GM23338 (cell line): ENCODE results near the gene BPIFA2. TPM values are rescaled to one million over a fixed set of nuclear protein-coding genes. Genes with fewer than 3 reads are reported as not detected.

Source experiments
- ATAC-seq: fragments of 200-7000 bp; cut with Tn5 transposase; 3 replicates; pipeline ENCODE4 v1.9.1; 2020
- DNase-seq: peaks from one replicate; pipeline ENCODE4 v3.0.0-alpha.2; 2015; ENCODE audit warnings: low spot score
- H2AFZ ChIP-seq: fragments of 200-600 bp; sonication (generic); 2 replicates; pipeline ENCODE4 v1.8.0; 2016; ENCODE audit warnings: antibody characterized with exemption, mild to moderate bottlenecking, moderate library complexity
- H3F3A ChIP-seq: fragments of 200-600 bp; sonication (generic); replicated peaks from 2 replicates; pipeline ENCODE4 v1.8.0; 2017; ENCODE audit warnings: antibody characterized with exemption, mixed run types, low read depth
- H3K27ac ChIP-seq: fragments of 200-600 bp; sonication (generic); 2 replicates; pipeline ENCODE4 v1.6.1; 2016; ENCODE audit warnings: low read depth
- H3K27me3 ChIP-seq: fragments of 200-600 bp; sonication (generic); 2 replicates; pipeline ENCODE4 v1.8.0; 2016; ENCODE audit warnings: mild to moderate bottlenecking, mixed run types, moderate library complexity; ENCODE audit not compliant: insufficient read depth
- H3K36me3 ChIP-seq: fragments of 200-600 bp; sonication (generic); 2 replicates; pipeline ENCODE4 v1.8.0; 2016; ENCODE audit warnings: mild to moderate bottlenecking; ENCODE audit not compliant: insufficient read depth
- H3K4me1 ChIP-seq: fragments of 200-600 bp; sonication (generic); 2 replicates; pipeline ENCODE4 v1.8.0; 2016; ENCODE audit warnings: mild to moderate bottlenecking, moderate library complexity; ENCODE audit not compliant: insufficient read depth
- H3K4me2 ChIP-seq: fragments of 200-600 bp; sonication (generic); 2 replicates; pipeline ENCODE4 v1.7.1; 2017; ENCODE audit warnings: mixed run types
- H3K4me3 ChIP-seq: fragments of 200-600 bp; sonication (generic); 2 replicates; pipeline ENCODE4 v1.6.1; 2016; ENCODE audit warnings: mixed run types
- H3K79me2 ChIP-seq: fragments of 200-600 bp; sonication (generic); replicated peaks from 2 replicates; pipeline ENCODE4 v1.8.0; 2017; ENCODE audit warnings: mild to moderate bottlenecking; ENCODE audit not compliant: insufficient read depth
- H3K9me2 ChIP-seq: fragments of 200-600 bp; sonication (generic); 2 replicates; pipeline ENCODE4 v1.8.0; 2017; ENCODE audit not compliant: insufficient read depth
- H4K20me1 ChIP-seq: fragments of 200-600 bp; sonication (generic); replicated peaks from 2 replicates; pipeline ENCODE4 v1.8.0; 2017; ENCODE audit warnings: mild to moderate bottlenecking; ENCODE audit not compliant: insufficient read depth
- H3K27ac Mint-ChIP-seq: 2 replicates; pipeline ENCODE4 v1.8.0; 2020; ENCODE audit warnings: inconsistent platforms, mild to moderate bottlenecking, moderate library complexity, mixed read lengths
- H3K27me3 Mint-ChIP-seq: 3 replicates; pipeline ENCODE4 v1.8.0; 2022; ENCODE audit warnings: low read depth, mild to moderate bottlenecking, moderate library complexity, mixed read lengths, inconsistent platforms; ENCODE audit not compliant: insufficient read depth, poor library complexity
- H3K36me3 Mint-ChIP-seq: 3 replicates; pipeline ENCODE4 v1.8.0; 2021; ENCODE audit warnings: low read depth, mild to moderate bottlenecking, inconsistent platforms, moderate library complexity, mixed read lengths
- H3K4me1 Mint-ChIP-seq: 3 replicates; pipeline ENCODE4 v1.8.0; 2020; ENCODE audit warnings: mild to moderate bottlenecking, inconsistent platforms, mixed read lengths
- H3K4me3 Mint-ChIP-seq: 3 replicates; pipeline ENCODE4 v1.8.0; 2021; ENCODE audit warnings: moderate library complexity, mild to moderate bottlenecking, inconsistent platforms, mixed read lengths
- H3K9me3 Mint-ChIP-seq: 3 replicates; pipeline ENCODE4 v1.8.0; 2020; ENCODE audit warnings: moderate library complexity, mild to moderate bottlenecking, inconsistent platforms, mixed read lengths
- CREB1 ChIP-seq: fragments of 250-450 bp; sonication (Bioruptor Pico); IDR thresholded peaks from 2 replicates; pipeline ENCODE4 v1.5.0; 2020; ENCODE audit warnings: low read depth, mild to moderate bottlenecking, moderate library complexity
- EZH2 ChIP-seq: fragments of 200-600 bp; sonication (generic); IDR thresholded peaks from one replicate; pipeline ENCODE4 v1.8.0; 2017; ENCODE audit warnings: antibody characterized with exemption, mild to moderate bottlenecking, low read depth; ENCODE audit not compliant: unreplicated experiment
- EZH2phosphoT487 ChIP-seq: fragments of 200-600 bp; sonication (generic); IDR thresholded peaks from one replicate; pipeline ENCODE4 v1.8.1; 2018; ENCODE audit warnings: antibody characterized with exemption; ENCODE audit not compliant: unreplicated experiment
- JUNB ChIP-seq: IDR thresholded peaks from one replicate; pipeline ENCODE4 v1.6.1; 2016; ENCODE audit warnings: antibody characterized with exemption; ENCODE audit not compliant: unreplicated experiment
- NANOG ChIP-seq: IDR thresholded peaks from 2 replicates; pipeline ENCODE4 v1.6.1; 2016; ENCODE audit warnings: antibody characterized with exemption, borderline replicate concordance
- POLR2AphosphoS5 ChIP-seq: IDR thresholded peaks from 2 replicates; pipeline ENCODE4 v1.6.1; 2016; ENCODE audit warnings: antibody characterized with exemption, low read depth
- STAT1 ChIP-seq: IDR thresholded peaks from one replicate; pipeline ENCODE4 v1.6.1; 2016; ENCODE audit warnings: antibody characterized with exemption; ENCODE audit not compliant: unreplicated experiment
- ZNF114 ChIP-seq: fragments of 250-450 bp; sonication (Bioruptor Pico); IDR thresholded peaks from 2 replicates; pipeline ENCODE4 v1.5.0; 2020; ENCODE audit warnings: mild to moderate bottlenecking, moderate library complexity
- ZNF331 ChIP-seq: fragments of 250-450 bp; sonication (Bioruptor Pico); IDR thresholded peaks from 2 replicates; pipeline ENCODE4 v1.5.0; 2020; ENCODE audit warnings: low read depth, mild to moderate bottlenecking, moderate library complexity
- polyA plus RNA-seq: library from polyadenylated mRNA; unstranded; fragments of >200 nt; fragmentation: Nextera tagmentation; extraction: Ambion mirVana; gene quantifications from 2 replicates; pipeline ENCODE4 v1.2.1, GENCODE V29; 2016
- total RNA-seq: library from RNA; depleted of rRNA; stranded (reverse); fragments of >200 nt; shearing (Covaris generic); gene quantifications from 2 replicates; pipeline ENCODE4 v1.2.3, GENCODE V29; 2014
- TF ChIP-seq, protein P1 (sequence below): fragments of 250-450 bp; sonication (Bioruptor Pico); IDR thresholded peaks from 2 replicates; pipeline ENCODE4 v1.5.0; 2020; ENCODE audit warnings: mild to moderate bottlenecking, moderate library complexity
- TF ChIP-seq, protein P2 (sequence below): IDR thresholded peaks from 2 replicates; pipeline ENCODE4 v1.6.1; 2016; ENCODE audit warnings: antibody characterized with exemption
- TF ChIP-seq, protein P3 (sequence below), 2 experiments: fragments of 200-600 bp in 1 of 2; sonication (generic) in 1 of 2; conservative IDR thresholded peaks; 2 replicates each; pipeline versions ENCODE4 v1.5.1 to v1.6.1; 2016 to 2017; ENCODE audit warnings: antibody characterized with exemption in 2 of 2, low read depth in 2 of 2, mild to moderate bottlenecking in 2 of 2, moderate library complexity in 1 of 2
- TF ChIP-seq, protein P4 (sequence below): IDR thresholded peaks from one replicate; pipeline ENCODE4 v1.6.1; 2018; ENCODE audit warnings: antibody characterized with exemption; ENCODE audit not compliant: unreplicated experiment

The BPIFA2 gene
- total and polyA plus RNA-seq, 2 experiments from 2014 or later = not detected

DNA sequence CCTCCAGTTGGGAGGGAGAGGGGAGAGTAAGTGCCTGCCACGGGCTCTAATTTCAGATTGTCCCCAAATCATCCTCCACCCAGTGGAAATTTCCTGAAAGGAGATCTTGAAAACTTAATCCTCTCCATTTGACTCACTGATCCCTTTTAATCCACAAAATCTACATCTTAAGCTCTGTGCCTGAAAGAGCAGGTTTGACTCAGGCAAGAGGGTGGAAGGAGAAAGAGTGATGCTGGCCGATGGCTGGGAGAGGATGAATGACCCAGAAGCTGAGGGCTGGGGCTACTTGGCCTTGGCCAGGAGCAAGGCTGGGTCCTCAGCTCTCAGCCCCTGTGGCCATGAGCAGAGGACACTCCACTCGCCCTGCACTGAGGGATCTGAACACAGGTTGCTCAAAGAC lies 8.1 kb downstream of the BPIFA2 start:
- Histone ChIP-seq H3F3A (no peaks in the 10 kb centered on the region), H4K20me1 (no peaks in the 10 kb centered on the region), H3K9me2 (no peaks in the 10 kb centered on the region), H3K36me3 (no peaks in the 10 kb centered on the region), H2AFZ (no peak overlapping the region), H3K79me2 (no peaks in the 10 kb centered on the region), H3K4me1 (no peaks in the 10 kb centered on the region), H3K27ac (no peak overlapping the region), H3K4me2 (no peak overlapping the region), H3K4me3 (no peak overlapping the region), H3K27me3 (no peaks in the 10 kb centered on the region)
- Mint-ChIP-seq H3K4me3 (no peak overlapping the region), H3K27me3 (peaks cover 2% of the 10 kb centered on the region), H3K27ac (no peak overlapping the region), H3K9me3 (peaks cover 4% of the 10 kb centered on the region; the same call in 1 of the 3 replicates), H3K36me3 (no peaks in the 10 kb centered on the region), H3K4me1 (peaks cover 10% of the 10 kb centered on the region)
- no peak for ATAC-seq
- TF ChIP-seq CREB1 (CRISPR knock-in tag) (no peak), EZH2phosphoT487 (no peak), ZNF114 (no peak), STAT1 (no peak), EZH2 (no peak), POLR2AphosphoS5 (no peak), JUNB (no peak), NANOG (no peak), ZNF331 (CRISPR knock-in tag) (no peak)
- TF ChIP-seq, protein P1, sequence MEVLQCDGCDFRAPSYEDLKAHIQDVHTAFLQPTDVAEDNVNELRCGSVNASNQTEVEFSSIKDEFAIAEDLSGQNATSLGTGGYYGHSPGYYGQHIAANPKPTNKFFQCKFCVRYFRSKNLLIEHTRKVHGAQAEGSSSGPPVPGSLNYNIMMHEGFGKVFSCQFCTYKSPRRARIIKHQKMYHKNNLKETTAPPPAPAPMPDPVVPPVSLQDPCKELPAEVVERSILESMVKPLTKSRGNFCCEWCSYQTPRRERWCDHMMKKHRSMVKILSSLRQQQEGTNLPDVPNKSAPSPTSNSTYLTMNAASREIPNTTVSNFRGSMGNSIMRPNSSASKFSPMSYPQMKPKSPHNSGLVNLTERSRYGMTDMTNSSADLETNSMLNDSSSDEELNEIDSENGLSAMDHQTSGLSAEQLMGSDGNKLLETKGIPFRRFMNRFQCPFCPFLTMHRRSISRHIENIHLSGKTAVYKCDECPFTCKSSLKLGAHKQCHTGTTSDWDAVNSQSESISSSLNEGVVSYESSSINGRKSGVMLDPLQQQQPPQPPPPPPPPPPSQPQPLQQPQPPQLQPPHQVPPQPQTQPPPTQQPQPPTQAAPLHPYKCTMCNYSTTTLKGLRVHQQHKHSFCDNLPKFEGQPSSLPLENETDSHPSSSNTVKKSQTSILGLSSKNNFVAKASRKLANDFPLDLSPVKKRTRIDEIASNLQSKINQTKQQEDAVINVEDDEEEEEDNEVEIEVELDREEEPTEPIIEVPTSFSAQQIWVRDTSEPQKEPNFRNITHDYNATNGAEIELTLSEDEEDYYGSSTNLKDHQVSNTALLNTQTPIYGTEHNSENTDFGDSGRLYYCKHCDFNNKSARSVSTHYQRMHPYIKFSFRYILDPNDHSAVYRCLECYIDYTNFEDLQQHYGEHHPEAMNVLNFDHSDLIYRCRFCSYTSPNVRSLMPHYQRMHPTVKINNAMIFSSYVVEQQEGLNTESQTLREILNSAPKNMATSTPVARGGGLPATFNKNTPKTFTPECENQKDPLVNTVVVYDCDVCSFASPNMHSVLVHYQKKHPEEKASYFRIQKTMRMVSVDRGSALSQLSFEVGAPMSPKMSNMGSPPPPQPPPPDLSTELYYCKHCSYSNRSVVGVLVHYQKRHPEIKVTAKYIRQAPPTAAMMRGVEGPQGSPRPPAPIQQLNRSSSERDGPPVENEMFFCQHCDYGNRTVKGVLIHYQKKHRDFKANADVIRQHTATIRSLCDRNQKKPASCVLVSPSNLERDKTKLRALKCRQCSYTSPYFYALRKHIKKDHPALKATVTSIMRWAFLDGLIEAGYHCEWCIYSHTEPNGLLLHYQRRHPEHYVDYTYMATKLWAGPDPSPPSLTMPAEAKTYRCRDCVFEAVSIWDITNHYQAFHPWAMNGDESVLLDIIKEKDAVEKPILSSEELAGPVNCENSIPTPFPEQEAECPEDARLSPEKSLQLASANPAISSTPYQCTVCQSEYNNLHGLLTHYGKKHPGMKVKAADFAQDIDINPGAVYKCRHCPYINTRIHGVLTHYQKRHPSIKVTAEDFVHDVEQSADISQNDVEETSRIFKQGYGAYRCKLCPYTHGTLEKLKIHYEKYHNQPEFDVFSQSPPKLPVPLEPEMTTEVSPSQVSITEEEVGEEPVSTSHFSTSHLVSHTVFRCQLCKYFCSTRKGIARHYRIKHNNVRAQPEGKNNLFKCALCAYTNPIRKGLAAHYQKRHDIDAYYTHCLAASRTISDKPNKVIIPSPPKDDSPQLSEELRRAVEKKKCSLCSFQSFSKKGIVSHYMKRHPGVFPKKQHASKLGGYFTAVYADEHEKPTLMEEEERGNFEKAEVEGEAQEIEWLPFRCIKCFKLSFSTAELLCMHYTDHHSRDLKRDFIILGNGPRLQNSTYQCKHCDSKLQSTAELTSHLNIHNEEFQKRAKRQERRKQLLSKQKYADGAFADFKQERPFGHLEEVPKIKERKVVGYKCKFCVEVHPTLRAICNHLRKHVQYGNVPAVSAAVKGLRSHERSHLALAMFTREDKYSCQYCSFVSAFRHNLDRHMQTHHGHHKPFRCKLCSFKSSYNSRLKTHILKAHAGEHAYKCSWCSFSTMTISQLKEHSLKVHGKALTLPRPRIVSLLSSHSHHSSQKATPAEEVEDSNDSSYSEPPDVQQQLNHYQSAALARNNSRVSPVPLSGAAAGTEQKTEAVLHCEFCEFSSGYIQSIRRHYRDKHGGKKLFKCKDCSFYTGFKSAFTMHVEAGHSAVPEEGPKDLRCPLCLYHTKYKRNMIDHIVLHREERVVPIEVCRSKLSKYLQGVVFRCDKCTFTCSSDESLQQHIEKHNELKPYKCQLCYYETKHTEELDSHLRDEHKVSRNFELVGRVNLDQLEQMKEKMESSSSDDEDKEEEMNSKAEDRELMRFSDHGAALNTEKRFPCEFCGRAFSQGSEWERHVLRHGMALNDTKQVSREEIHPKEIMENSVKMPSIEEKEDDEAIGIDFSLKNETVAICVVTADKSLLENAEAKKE (CRISPR knock-in tag) = no peak
- TF ChIP-seq, protein P2, sequence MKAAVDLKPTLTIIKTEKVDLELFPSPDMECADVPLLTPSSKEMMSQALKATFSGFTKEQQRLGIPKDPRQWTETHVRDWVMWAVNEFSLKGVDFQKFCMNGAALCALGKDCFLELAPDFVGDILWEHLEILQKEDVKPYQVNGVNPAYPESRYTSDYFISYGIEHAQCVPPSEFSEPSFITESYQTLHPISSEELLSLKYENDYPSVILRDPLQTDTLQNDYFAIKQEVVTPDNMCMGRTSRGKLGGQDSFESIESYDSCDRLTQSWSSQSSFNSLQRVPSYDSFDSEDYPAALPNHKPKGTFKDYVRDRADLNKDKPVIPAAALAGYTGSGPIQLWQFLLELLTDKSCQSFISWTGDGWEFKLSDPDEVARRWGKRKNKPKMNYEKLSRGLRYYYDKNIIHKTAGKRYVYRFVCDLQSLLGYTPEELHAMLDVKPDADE = no peak
- TF ChIP-seq, protein P3, sequence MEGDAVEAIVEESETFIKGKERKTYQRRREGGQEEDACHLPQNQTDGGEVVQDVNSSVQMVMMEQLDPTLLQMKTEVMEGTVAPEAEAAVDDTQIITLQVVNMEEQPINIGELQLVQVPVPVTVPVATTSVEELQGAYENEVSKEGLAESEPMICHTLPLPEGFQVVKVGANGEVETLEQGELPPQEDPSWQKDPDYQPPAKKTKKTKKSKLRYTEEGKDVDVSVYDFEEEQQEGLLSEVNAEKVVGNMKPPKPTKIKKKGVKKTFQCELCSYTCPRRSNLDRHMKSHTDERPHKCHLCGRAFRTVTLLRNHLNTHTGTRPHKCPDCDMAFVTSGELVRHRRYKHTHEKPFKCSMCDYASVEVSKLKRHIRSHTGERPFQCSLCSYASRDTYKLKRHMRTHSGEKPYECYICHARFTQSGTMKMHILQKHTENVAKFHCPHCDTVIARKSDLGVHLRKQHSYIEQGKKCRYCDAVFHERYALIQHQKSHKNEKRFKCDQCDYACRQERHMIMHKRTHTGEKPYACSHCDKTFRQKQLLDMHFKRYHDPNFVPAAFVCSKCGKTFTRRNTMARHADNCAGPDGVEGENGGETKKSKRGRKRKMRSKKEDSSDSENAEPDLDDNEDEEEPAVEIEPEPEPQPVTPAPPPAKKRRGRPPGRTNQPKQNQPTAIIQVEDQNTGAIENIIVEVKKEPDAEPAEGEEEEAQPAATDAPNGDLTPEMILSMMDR (conservative IDR thresholded peaks at IDR 0.05; ENCODE audit: low read depth in 2 of 2) = no peak
- TF ChIP-seq, protein P4, sequence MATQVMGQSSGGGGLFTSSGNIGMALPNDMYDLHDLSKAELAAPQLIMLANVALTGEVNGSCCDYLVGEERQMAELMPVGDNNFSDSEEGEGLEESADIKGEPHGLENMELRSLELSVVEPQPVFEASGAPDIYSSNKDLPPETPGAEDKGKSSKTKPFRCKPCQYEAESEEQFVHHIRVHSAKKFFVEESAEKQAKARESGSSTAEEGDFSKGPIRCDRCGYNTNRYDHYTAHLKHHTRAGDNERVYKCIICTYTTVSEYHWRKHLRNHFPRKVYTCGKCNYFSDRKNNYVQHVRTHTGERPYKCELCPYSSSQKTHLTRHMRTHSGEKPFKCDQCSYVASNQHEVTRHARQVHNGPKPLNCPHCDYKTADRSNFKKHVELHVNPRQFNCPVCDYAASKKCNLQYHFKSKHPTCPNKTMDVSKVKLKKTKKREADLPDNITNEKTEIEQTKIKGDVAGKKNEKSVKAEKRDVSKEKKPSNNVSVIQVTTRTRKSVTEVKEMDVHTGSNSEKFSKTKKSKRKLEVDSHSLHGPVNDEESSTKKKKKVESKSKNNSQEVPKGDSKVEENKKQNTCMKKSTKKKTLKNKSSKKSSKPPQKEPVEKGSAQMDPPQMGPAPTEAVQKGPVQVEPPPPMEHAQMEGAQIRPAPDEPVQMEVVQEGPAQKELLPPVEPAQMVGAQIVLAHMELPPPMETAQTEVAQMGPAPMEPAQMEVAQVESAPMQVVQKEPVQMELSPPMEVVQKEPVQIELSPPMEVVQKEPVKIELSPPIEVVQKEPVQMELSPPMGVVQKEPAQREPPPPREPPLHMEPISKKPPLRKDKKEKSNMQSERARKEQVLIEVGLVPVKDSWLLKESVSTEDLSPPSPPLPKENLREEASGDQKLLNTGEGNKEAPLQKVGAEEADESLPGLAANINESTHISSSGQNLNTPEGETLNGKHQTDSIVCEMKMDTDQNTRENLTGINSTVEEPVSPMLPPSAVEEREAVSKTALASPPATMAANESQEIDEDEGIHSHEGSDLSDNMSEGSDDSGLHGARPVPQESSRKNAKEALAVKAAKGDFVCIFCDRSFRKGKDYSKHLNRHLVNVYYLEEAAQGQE = no peak
- DNase-seq = no peak
